Keratinocyte (primary cell): ENCODE data around the gene IL17RC.

Source experiments
- CTCF ChIP-seq, 3 experiments: IDR thresholded peaks in 1 of 3; conservative IDR thresholded peaks in 1 of 3; optimal IDR thresholded peaks in 1 of 3; 2 replicates in 2 of 3; 3 replicates in 1 of 3; pipeline versions ENCODE3 to v1.5.1; 2011; ENCODE audit warnings: low read length in 3 of 3, mild to moderate bottlenecking in 3 of 3, moderate library complexity in 2 of 3, control low read depth in 1 of 3, inconsistent platforms in 1 of 3; ENCODE audit not compliant: insufficient read depth in 2 of 3; ENCODE audit errors: extremely low read depth in 1 of 3
- EZH2 ChIP-seq: IDR thresholded peaks from one replicate; pipeline ENCODE4 v1.6.1; 2012; ENCODE audit warnings: inconsistent platforms, mild to moderate bottlenecking, low read length, moderate library complexity

DNA sequence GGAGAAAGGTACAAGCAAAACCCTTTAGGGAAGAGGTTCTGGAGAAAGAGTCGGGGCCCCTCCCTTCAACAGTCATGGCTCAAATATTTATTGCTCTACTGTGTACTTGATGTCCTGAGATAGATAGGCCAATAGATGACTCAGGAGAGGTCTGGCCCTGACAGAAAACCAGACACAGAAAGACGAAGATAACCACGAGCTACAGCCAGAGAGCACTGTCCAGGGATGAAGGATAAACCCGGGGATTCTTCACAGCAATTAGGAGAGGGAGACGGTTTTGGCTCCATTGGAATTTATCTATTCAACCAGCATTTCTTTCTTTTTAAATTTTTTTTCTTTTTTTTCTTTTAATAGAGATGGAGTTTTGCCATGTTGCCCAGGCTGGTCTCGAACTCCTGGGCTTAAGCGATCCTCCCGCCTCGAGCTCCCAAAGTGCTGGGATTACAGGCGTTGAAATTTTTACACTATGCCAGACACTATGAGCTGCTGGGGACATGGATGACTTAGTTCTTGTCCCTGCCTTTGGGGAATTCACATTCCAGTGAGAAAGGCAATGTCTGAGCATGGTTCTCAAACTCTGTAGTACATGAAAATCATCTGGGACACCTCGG lies 32.2 kb upstream of the IL17RC start:
- peak in 1 of 3 experiments; percentile 19 for TF ChIP-seq CTCF (optimal IDR thresholded peaks at IDR 0.05 in 1 of 3, IDR thresholded peaks at IDR 0.05 in 1 of 3, conservative IDR thresholded peaks at IDR 0.05 in 1 of 3; ENCODE audit: extremely low read depth in 1 of 3, insufficient read depth in 2 of 3, low read length in 3 of 3)
- no peak for TF ChIP-seq EZH2
